Measurements from ENCODE around the gene IFI27L2. TPM values are rescaled to one million over a fixed set of nuclear protein-coding genes. Genes with fewer than 3 reads are reported as not detected.

IFI27L2 gene
- total and polyA plus RNA-seq, 2 of the 8 experiments (the other 6 are each of a cell fraction or from before 2014, with no cell fraction given) = 14.0 to 69.6 TPM

- TF ChIP-seq FOSL1 (IDR thresholded peaks at IDR 0.05; ENCODE audit: insufficient read depth, low read depth, low read length) = no peak
Measured at GRCh38 chr14:94143711-94144110, 14.3 kb upstream of the IFI27L2 start (continued).
